Fibroblast of skin of left biceps (primary cell): ENCODE data around the gene ARMC5.
"Not testable (repeated sequence)": the region's sequence is repeated elsewhere in the genome, so short reads cannot be mapped to it uniquely, and the experiment has no call there.

Experiments used
- DNase-seq, 2 experiments: peaks; one replicate each; pipeline ENCODE4 v3.0.0-alpha.2; 2013; ENCODE audit warnings: low read depth in 2 of 2

Gene ARMC5

GRCh38 chr16:31499928-31500327 lies 40.6 kb downstream of the ARMC5 start:
- DNase-seq: no peak

DNA sequence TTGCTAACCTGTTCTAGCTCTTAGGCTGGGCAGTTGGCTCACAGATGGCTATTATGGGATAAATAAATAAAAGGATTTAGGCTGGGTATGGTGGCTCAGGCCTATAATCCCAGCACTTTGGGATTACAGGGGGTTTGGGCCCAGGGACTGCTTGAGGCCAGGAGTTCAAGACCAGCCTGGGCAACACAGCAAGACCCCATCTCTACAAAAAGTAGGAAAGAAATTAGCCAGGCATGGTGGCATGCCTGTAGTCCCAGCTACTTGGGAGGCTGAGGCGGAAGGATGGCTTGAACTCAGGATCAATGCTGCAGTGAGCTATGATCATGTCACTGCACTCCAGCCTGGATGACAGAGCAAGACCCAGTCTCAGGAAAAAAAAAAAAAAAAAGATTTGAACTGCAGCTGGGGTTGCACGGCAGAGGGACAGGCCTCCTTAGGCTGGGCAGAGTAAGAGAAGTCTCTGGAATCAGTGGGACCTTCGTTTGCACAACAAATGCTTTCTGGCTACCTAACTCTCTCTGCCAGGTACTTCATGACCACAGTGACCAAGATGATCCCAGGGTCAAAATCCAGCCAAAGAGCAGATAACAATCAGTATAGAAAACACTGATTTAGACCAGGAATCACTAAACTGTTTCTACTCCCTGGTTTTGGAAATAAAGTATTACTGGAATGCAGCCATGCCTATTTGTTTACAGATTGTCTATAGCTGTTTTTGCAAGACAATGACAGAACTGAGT lies 42.1 kb downstream of the ARMC5 start:
- DNase-seq: no peak

GRCh38 chr16:31501966-31502348 lies 42.7 kb downstream of the ARMC5 start:
- no peak for DNase-seq

DNA sequence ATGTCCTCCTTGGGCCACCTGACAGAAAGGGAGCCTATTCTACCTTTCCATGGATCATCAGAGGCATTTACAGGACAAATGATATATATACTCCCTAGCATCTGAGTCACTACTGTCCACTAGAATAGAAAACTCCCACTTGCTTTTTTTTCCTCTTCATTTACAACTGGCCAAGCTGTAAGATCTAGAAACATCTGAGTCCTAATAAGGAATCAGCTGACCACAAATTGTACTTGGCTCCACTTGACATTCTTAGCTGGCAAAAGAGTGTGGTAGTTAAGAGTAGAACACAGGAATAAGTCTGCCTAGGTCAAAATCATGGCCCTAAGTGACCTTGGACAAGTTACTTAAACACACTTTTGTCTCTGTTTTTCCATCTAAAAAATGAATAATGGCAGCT lies 43.7 kb downstream of the ARMC5 start:
- DNase-seq: no peak

- DNase-seq: not testable (repeated sequence)
Observed at GRCh38 chr16:31503555-31503954, 44.3 kb downstream of the ARMC5 start.

DNA sequence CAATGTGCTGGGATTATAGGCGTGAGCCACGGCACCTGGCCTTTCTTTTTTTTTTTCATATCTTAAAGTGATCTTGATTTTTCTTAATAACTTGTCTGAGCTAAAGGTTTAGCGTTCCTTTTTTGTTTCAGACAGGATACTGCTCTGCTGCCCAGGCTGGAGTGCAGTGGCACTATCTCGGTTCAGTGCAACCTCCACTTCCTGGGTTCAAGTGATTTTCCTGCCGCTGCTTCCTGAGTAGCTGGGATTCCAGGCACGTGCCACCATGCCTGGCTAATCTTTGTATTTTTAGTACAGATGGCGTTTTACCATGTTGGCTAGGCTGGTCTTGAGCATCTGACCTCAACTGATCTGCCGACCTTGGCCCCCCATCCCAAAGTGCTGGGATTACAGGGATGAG lies 44.9 kb downstream of the ARMC5 start:
- DNase-seq: no peak

GRCh38 chr16:31505483-31505882 lies 46.2 kb downstream of the ARMC5 start:
- no peak for DNase-seq

DNA sequence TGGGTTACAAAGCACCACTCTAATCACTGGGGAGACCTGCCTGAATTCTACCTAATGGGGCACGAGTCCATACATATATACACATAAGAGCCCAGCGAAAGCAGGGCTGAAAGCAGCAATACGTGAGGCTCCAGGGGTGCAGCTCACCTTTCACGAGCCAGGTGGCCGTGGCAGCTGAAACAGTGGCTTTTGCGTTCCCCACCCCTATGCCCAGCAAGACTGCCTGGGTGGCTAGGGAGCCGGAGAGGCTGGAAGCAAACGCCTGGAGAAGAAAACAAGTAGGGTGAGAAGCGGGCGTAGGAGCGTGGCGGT lies 48.3 kb downstream of the ARMC5 start:
- DNase-seq: no peak

- peak; percentile 71 to 72 for DNase-seq
Observed at GRCh38 chr16:31507929-31508705, 48.8 kb downstream of the ARMC5 start, which contains the start of gene RUSF1. RUSF1 (minus strand) TSS chr16:31508391; CDS start chr16:31508373, 18 bp downstream.

DNA sequence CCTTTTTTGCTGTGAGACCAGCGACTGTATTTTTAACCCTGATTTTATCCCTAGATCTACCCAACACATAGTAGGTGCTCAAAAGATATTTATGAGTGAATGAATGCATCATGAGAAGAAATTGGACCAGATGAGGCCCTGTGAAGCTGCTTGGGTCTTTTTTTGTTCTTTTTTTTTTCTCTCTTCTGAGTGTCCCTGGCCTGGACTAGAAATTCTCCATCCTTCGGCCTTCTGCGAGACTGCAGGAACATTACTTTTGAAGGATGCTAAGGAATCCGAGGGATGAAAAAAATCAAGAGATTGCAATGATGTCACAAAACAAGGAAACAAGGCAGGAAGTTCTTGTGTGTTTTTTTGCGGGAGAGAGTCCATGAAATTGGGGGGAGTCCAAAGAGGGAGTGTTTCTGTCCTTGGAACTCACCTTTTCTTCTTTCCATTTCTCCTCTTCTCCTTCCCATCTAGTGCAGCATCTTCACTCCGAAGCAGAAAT lies 49.5 kb downstream of the ARMC5 start:
- DNase-seq: no peak

DNA sequence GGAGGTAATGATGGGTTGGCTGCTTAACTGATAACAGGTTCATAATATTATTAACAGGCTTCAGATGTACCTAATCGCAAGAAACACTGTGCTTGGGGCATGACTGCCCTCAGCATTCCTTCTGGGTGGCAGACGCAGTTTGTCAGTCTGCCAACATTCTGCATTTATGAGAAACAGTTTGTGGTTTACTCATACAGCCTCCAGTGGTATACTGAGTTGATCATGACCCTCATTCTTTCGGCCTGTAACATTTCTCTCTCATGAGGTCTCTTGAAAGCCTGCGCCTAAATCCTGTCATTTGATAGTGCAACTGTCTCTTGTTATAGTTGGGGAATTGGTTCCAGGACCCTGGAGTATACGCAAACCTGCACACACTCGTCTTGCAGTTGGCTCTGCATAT lies 53.8 kb downstream of the ARMC5 start:
- DNase-seq: peak in 1 of 2 experiments; percentile 20

- no peak for DNase-seq
Observed at GRCh38 chr16:31513884-31514283, 54.6 kb downstream of the ARMC5 start.
